ENCODE results near the gene L3MBTL4.

Gene L3MBTL4

GRCh38 chr18:6109743-6110142, 305.0 kb downstream of the L3MBTL4 start:
- H3K4me3 ChIP-seq (ENCODE audit: low read depth, low read length) = no peak overlapping the region
- no peak for TF ChIP-seq CTCF (IDR thresholded peaks at IDR 0.05; ENCODE audit: borderline replicate concordance, insufficient read depth, low read depth, low read length)

- H3K4me3 ChIP-seq (ENCODE audit: low read depth, low read length) = no peak overlapping the region
- no peak for TF ChIP-seq CTCF (IDR thresholded peaks at IDR 0.05; ENCODE audit: borderline replicate concordance, insufficient read depth, low read depth, low read length)
Observed at GRCh38 chr18:6107794-6108193, 306.9 kb downstream of the L3MBTL4 start.

GRCh38 chr18:6106091-6106685, 308.5 kb downstream of the L3MBTL4 start:
- no peak overlapping the region for H3K4me3 ChIP-seq (ENCODE audit: low read depth, low read length)
- TF ChIP-seq CTCF (IDR thresholded peaks at IDR 0.05; ENCODE audit: borderline replicate concordance, insufficient read depth, low read depth, low read length) = no peak

GRCh38 chr18:6103741-6104140, 311.0 kb downstream of the L3MBTL4 start:
- H3K4me3 ChIP-seq (ENCODE audit: low read depth, low read length) = no peak overlapping the region
- no peak for TF ChIP-seq CTCF (IDR thresholded peaks at IDR 0.05; ENCODE audit: borderline replicate concordance, insufficient read depth, low read depth, low read length)

GRCh38 chr18:6096730-6097129, 318.0 kb downstream of the L3MBTL4 start:
- H3K4me3 ChIP-seq (ENCODE audit: low read depth, low read length) = no peak overlapping the region
- TF ChIP-seq CTCF (IDR thresholded peaks at IDR 0.05; ENCODE audit: borderline replicate concordance, insufficient read depth, low read depth, low read length) = no peak

- H3K4me3 ChIP-seq (ENCODE audit: low read depth, low read length) = no peak overlapping the region
- TF ChIP-seq CTCF (IDR thresholded peaks at IDR 0.05; ENCODE audit: borderline replicate concordance, insufficient read depth, low read depth, low read length) = no peak
Observed at GRCh38 chr18:6088432-6088831, 326.3 kb downstream of the L3MBTL4 start.

- TF ChIP-seq CTCF (IDR thresholded peaks at IDR 0.05; ENCODE audit: borderline replicate concordance, insufficient read depth, low read depth, low read length) = no peak
- no peak overlapping the region for H3K4me3 ChIP-seq (ENCODE audit: low read depth, low read length)
Observed at GRCh38 chr18:6086731-6087130, 328.0 kb downstream of the L3MBTL4 start.
